ENCODE data around the gene TPCN2. TPM values are rescaled to one million over a fixed set of nuclear protein-coding genes. Genes with fewer than 3 reads are reported as not detected.
A peak's percentile ranks its signal among the peaks of the same experiment; 100 is the strongest.

The TPCN2 gene
- total and polyA plus RNA-seq, 2 donors from 2014 or later: 12.9 to 22.4 TPM

DNA sequence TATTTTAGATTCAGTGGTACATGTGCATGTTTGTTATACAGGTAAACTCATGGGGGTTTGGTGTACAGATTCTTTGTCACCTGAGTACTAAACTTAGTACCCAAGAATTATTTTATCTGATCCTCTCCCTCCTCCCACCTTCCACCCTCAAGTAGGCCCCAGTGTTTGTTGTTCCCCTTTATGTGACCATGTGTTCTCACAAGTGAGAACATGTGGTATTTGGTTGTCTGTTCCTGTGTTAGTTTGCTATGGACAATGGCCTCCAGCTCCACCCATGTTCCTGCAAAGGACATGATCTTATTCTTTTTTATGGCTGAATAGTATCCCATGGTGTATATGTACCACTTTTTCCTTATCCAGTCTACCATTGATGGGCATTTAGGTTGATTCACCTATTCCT lies 113.8 kb downstream of the TPCN2 start:
- no peak for FAIRE-seq

DNA sequence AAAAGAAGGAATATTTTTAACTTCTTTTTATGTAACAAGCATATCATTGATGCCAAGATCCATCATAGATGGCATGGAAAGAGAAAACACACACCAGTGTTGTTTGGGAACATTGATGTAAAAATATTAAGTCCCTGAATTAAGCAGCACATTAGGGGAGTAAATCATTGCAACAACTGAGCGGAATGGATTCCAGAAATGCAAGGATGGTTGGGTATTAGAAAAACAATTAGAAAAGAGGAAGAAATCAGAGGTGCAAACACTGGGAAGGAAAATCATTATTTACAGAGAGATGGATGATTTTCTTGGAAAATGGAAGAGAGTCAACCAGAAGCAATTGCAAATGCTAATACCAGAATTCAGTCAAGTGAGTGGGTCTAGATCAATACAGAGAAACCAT lies 115.1 kb downstream of the TPCN2 start:
- H3K9me3 ChIP-seq (ENCODE audit: control insufficient read depth in 2 of 3, insufficient read depth in 1 of 3, low read length in 3 of 3): peaks cover 0 to 3% (median 0%) of the 10 kb centered on the region in 3 donors
- H3K27me3 ChIP-seq (ENCODE audit: control insufficient read depth, insufficient read depth, low read length): no peaks in the 10 kb centered on the region
- no peak for DNase-seq
- H3K4me1 ChIP-seq (ENCODE audit: control insufficient read depth in 2 of 3, insufficient read depth in 2 of 3, low read depth in 1 of 3, low read length in 3 of 3): no peaks in the 10 kb centered on the region
- no peak overlapping the region for H3K4me3 ChIP-seq (ENCODE audit: low read length in 3 of 3)
- no peak overlapping the region for H3K27ac ChIP-seq (ENCODE audit: low read depth in 2 of 2, low read length in 2 of 2)
- TF ChIP-seq, protein P1, sequence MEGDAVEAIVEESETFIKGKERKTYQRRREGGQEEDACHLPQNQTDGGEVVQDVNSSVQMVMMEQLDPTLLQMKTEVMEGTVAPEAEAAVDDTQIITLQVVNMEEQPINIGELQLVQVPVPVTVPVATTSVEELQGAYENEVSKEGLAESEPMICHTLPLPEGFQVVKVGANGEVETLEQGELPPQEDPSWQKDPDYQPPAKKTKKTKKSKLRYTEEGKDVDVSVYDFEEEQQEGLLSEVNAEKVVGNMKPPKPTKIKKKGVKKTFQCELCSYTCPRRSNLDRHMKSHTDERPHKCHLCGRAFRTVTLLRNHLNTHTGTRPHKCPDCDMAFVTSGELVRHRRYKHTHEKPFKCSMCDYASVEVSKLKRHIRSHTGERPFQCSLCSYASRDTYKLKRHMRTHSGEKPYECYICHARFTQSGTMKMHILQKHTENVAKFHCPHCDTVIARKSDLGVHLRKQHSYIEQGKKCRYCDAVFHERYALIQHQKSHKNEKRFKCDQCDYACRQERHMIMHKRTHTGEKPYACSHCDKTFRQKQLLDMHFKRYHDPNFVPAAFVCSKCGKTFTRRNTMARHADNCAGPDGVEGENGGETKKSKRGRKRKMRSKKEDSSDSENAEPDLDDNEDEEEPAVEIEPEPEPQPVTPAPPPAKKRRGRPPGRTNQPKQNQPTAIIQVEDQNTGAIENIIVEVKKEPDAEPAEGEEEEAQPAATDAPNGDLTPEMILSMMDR (IDR thresholded peaks at IDR 0.05; ENCODE audit: borderline replicate concordance, extremely low read depth, insufficient read depth): no peak
- no peak for FAIRE-seq
- H3K36me3 ChIP-seq (ENCODE audit: control insufficient read depth in 2 of 3, insufficient read depth in 3 of 3, low read length in 3 of 3): no peaks in the 10 kb centered on the region
- no peak overlapping the region for H3K9ac ChIP-seq (ENCODE audit: low read length in 3 of 3)
- intact Hi-C loops (cut with DNase I): no loop called here

More for the DNA sequence above, 113.8 kb downstream of the TPCN2 start:
- peak in 1 of 5 donors; percentile 7 for DNase-seq
- no peak overlapping the region for H3K4me3 ChIP-seq (ENCODE audit: low read length in 3 of 3)
- intact Hi-C loops (cut with DNase I): no loop called here
- no peak overlapping the region for H3K9ac ChIP-seq (ENCODE audit: low read length in 3 of 3)
- H3K27ac ChIP-seq (ENCODE audit: low read depth in 2 of 2, low read length in 2 of 2): no peak overlapping the region
- no peaks in the 10 kb centered on the region for H3K36me3 ChIP-seq (ENCODE audit: control insufficient read depth in 2 of 3, insufficient read depth in 3 of 3, low read length in 3 of 3)
- H3K4me1 ChIP-seq (ENCODE audit: control insufficient read depth in 2 of 3, insufficient read depth in 2 of 3, low read depth in 1 of 3, low read length in 3 of 3): no peaks in the 10 kb centered on the region
- no peaks in the 10 kb centered on the region for H3K27me3 ChIP-seq (ENCODE audit: control insufficient read depth, insufficient read depth, low read length)
- TF ChIP-seq, protein P1 (IDR thresholded peaks at IDR 0.05; ENCODE audit: borderline replicate concordance, extremely low read depth, insufficient read depth): no peak
- H3K9me3 ChIP-seq (ENCODE audit: control insufficient read depth in 2 of 3, insufficient read depth in 1 of 3, low read length in 3 of 3): peaks cover 0 to 3% (median 0%) of the 10 kb centered on the region in 3 donors

DNA sequence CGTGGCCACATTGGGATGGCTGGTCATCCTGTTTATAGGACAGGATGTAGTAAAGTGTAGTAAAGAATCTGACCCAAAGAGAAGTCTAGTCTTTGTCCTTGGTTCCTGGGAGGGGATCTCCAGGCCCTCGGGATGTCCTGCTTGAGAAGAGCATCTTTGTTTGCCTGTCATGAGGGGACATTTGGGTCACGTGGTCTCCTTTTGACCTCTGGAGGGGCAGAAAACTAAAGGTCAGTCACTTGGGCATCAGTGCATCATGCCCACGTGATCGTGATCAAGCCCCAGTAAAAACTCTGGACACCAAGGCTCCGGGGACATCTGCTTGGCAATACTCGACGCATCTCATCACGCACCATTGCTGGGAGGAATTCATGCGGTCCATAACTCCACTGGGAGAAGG lies 116.1 kb downstream of the TPCN2 start:
- Histone ChIP-seq H3K27me3 (ENCODE audit: control insufficient read depth, insufficient read depth, low read length) (no peaks in the 10 kb centered on the region), H3K27ac (ENCODE audit: low read depth in 2 of 2, low read length in 2 of 2) (no peak overlapping the region), H3K9me3 (ENCODE audit: control insufficient read depth in 2 of 3, insufficient read depth in 1 of 3, low read length in 3 of 3) (peaks cover 0 to 3% (median 0%) of the 10 kb centered on the region in 3 donors), H3K36me3 (ENCODE audit: control insufficient read depth in 2 of 3, insufficient read depth in 3 of 3, low read length in 3 of 3) (no peaks in the 10 kb centered on the region), H3K4me1 (ENCODE audit: control insufficient read depth in 2 of 3, insufficient read depth in 2 of 3, low read depth in 1 of 3, low read length in 3 of 3) (no peaks in the 10 kb centered on the region), H3K9ac (ENCODE audit: low read length in 3 of 3) (no peak overlapping the region), H3K4me3 (ENCODE audit: low read length in 3 of 3) (no peak overlapping the region)
- TF ChIP-seq, protein P1 (IDR thresholded peaks at IDR 0.05; ENCODE audit: borderline replicate concordance, extremely low read depth, insufficient read depth): no peak
- FAIRE-seq: no peak
- no peak for DNase-seq
- intact Hi-C loops (cut with DNase I): no loop called here

DNA sequence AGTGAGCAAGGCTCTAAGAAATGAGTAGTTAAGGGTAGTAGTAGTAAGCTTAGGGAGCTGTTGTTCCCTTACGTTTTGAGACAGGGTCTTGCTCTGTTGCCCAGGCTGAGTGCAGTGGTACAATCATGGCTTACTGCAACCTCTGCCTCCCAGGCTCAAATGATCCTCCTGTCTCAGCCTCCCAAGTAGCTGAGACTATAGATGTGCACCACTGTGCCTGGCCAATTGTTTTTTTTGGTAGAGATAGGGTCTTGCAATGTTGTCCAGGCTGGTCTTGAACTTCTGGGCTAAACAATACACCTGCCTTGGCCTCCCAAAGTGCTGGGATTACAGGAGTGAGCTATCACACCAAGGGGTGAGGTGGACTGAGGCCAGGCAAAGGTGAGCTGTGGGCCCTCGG lies 117.0 kb downstream of the TPCN2 start:
- DNase-seq (no peak), FAIRE-seq (no peak)
- Histone ChIP-seq H3K4me3 (ENCODE audit: low read length in 3 of 3) (no peak overlapping the region), H3K4me1 (ENCODE audit: control insufficient read depth in 2 of 3, insufficient read depth in 2 of 3, low read depth in 1 of 3, low read length in 3 of 3) (no peaks in the 10 kb centered on the region), H3K27me3 (ENCODE audit: control insufficient read depth, insufficient read depth, low read length) (no peaks in the 10 kb centered on the region), H3K9me3 (ENCODE audit: control insufficient read depth in 2 of 3, insufficient read depth in 1 of 3, low read length in 3 of 3) (peaks cover 0 to 3% (median 0%) of the 10 kb centered on the region in 3 donors), H3K27ac (ENCODE audit: low read depth in 2 of 2, low read length in 2 of 2) (no peak overlapping the region), H3K36me3 (ENCODE audit: control insufficient read depth in 2 of 3, insufficient read depth in 3 of 3, low read length in 3 of 3) (no peaks in the 10 kb centered on the region), H3K9ac (ENCODE audit: low read length in 3 of 3) (no peak overlapping the region)
- intact Hi-C loops (cut with DNase I): no loop called here
- TF ChIP-seq, protein P1 (IDR thresholded peaks at IDR 0.05; ENCODE audit: borderline replicate concordance, extremely low read depth, insufficient read depth): no peak
